Right renal cortex interstitium (tissue), 3 donors: ENCODE results near the gene GNAS. TPM values are rescaled to one million over a fixed set of nuclear protein-coding genes. Genes with fewer than 3 reads are reported as not detected.

Experiments
- DNase-seq, 3 donors: peaks; one replicate each; pipeline ENCODE4 v3.0.0-alpha.2; 2013; ENCODE audit warnings: low read depth in 3 of 3, low spot score in 2 of 3
- polyA plus RNA-seq, 3 donors: library from polyadenylated mRNA; unstranded; fragments of 120-200 nt; gene quantifications; one replicate each; pipeline ENCODE4 v1.2.1, GENCODE V29; 2013; ENCODE audit not compliant: insufficient read length in 3 of 3

GNAS gene
- polyA plus RNA-seq, 3 donors, result 2,040 to 2,096 (median 2,069) TPM

GRCh38 chr20:58893355-58894120, 41.0 kb downstream of the GNAS start:
- DNase-seq, result no peak

- no peak for DNase-seq
These were observed 42.3 kb downstream of the GNAS start for GRCh38 chr20:58894652-58895447.

GRCh38 chr20:58895448-58896180, 43.1 kb downstream of the GNAS start:
- no peak for DNase-seq

DNA sequence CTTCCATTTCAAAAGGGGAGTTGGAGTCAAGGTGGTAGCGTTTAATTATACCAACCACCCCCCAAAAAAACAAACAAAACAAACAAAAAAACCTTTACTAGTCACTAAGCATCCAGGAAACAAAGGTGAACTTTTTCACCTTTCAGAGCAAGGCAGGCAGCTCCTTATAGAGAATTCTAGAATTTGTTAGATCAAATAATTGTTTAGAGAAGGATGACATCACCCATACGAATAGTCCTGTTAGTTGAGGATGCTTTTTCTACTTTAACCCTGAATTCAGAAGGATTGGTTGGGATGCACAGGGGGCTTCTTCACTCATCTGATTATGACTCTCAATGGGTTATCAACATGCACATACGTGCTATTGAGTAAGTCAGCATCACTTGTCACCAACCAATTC, 44.3 kb downstream of the GNAS start:
- no peak for DNase-seq

DNA sequence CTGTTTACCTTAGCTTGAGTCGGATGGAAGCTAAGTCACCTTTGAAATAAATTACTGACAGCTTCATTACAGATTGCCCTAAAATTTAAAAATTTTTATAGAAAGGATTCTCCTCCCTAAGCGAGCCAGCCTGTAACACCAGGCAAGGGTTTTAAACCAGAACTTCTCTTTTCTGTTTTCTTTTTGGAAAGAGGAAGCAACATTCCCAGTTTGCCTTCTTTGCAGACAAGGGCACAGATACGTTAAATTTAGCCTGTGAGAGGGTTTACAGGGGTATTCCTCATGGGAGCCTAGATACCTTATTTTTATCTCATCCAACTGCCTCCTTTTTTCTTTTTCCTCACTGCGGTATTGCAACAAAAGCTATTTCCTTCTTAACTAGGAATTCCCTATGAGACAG, 45.0 kb downstream of the GNAS start:
- DNase-seq, result no peak

- DNase-seq, result no peak
These were observed 46.3 kb downstream of the GNAS start for GRCh38 chr20:58898629-58899408.

DNA sequence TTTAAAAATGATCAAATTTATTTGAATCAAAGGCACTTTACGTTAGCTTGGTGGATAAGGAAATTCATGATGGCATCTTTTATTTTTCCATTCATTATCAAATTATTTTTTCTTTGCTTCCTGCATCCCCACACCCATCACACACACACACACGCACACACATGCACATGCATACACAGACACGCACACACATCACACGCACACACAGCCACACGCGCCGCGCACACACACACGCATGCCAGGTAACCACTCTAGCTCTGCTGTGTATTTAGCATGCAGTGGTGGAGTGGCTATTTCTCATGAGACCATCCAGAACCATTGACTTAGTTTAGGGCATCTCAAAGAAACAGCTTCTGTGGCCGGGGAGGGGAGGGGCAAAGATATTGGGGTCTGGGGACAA, 47.0 kb downstream of the GNAS start:
- no peak for DNase-seq

- DNase-seq, result no peak
These were observed 47.9 kb downstream of the GNAS start for GRCh38 chr20:58900397-58900796.

DNA sequence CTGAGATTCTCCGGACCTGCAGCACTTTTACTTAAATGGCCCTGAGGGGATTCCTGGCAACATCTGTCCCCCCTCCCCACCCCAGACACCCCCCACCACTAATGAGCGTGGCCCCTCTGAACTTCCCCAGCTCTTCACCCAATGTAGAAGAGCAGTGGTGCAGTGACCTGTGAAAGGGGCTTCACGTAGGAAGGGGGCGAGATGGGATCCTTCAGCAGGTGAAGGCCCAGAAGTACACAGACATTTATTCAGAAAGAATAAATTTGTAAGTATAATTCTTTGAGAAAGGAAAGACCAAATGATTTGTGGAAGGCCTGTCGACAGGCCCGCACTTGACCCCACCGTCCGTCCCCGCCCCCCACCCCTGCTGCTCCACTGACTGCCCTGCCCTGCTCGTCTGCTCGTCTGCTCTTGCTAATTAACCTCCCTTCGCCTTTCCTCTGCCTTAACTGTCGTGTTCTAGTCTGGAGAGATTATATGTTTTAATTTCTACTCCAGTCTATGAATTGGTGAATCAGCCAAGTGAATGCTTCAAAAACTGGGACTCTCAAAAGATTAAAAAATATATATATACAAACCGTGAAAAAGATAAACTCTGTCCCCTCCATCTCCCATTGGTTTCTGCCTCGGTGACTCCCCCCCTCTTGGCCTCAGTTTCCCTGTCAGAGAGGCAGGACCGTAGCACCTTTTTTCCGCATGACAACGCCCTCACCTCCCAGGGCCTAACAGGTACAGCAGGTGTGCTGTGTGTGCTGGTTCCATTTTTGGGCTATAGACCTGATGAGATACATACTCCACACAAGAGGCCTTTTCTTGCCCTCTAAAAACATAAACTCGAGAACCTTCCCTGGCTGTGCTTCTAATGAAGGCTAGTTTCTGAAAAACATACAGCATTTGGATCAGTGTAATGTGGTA, 49.2 kb downstream of the GNAS start:
- no peak for DNase-seq

DNA sequence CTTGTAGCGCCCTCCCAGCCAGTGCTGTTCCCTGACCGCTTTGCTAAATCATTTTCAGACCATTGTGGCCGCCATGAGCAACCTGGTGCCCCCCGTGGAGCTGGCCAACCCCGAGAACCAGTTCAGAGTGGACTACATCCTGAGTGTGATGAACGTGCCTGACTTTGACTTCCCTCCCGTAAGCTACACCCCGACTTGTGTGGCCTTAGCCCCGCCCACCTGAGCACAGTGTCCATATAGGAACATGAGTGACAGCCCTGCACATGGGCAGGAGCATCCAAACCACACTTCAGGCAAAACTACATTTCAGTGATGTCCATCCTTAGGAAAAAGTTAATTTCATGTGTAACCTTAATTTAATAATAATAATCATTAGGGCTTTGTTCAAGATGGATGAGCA, 51.1 kb downstream of the GNAS start:
- DNase-seq, result no peak

- DNase-seq, result no peak
These were observed 52.7 kb downstream of the GNAS start for GRCh38 chr20:58905236-58905635.

DNA sequence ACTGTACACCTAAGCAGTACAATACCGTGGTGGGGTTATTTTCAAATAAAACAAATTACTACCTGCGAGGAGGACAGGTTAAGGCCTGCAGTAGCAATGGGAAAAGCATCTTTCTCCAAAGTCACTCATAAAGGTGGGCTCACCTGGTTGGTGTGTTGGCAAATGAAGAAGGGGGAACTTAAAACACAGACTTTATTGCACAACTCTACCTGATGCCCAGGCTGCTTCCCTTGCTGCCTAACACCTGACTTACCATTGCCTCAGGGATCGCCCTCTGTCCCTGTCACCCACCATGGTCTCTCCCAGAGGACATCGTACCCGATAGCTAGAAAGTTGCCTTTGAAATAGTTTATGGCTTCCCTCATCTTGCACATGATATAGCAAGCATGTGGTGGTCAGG, 53.6 kb downstream of the GNAS start:
- DNase-seq, result no peak

GRCh38 chr20:58906894-58907293, 54.4 kb downstream of the GNAS start:
- DNase-seq, result no peak

GRCh38 chr20:58907320-58908137, 55.0 kb downstream of the GNAS start:
- DNase-seq, result peak; percentile 82 to 85 (median 84)

GRCh38 chr20:58908221-58908620, 55.7 kb downstream of the GNAS start:
- DNase-seq, result no peak

DNA sequence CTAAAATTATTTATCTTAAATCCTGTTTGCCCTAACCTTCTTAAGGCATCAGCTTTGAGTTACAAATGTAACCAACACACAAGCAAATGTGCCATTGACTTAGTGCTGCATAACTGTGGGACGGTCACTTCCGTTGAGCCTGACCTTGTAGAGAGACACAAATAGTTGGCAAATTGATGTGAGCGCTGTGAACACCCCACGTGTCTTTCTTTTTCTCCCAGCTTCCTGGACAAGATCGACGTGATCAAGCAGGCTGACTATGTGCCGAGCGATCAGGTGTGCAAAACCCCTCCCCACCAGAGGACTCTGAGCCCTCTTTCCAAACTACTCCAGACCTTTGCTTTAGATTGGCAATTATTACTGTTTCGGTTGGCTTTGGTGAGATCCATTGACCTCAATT, 56.4 kb downstream of the GNAS start:
- DNase-seq, result no peak

DNA sequence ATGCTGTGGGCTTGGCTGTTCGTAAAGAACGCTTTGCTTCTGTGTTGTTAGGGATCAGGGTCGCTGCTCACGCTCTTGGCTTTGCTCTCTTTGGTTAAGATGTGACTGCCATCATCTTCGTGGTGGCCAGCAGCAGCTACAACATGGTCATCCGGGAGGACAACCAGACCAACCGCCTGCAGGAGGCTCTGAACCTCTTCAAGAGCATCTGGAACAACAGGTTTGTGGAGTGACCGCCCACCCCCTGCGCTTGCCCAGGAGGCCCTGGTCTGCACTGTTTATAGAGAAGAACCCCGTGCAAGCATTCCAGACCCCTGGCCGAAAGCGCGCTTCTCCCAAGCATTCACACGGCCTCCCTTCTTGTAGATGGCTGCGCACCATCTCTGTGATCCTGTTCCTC, 57.1 kb downstream of the GNAS start:
- no peak for DNase-seq

- no peak for DNase-seq
These were observed 58.0 kb downstream of the GNAS start for GRCh38 chr20:58910473-58910872.

GRCh38 chr20:58911309-58911708, 58.8 kb downstream of the GNAS start:
- no peak for DNase-seq
